Mesothelial cell of epicardium (in vitro differentiated cells): ENCODE data around the gene SCNN1G. TPM values are rescaled to one million over a fixed set of nuclear protein-coding genes. Genes with fewer than 3 reads are reported as not detected.

Source experiments
- DNase-seq, 2 experiments: peaks; one replicate each; pipeline ENCODE4 v3.0.0; 2021; ENCODE audit warnings: low spot score in 2 of 2; ENCODE audit not compliant: unreplicated experiment in 2 of 2
- H3K27ac Mint-ChIP-seq: 2 replicates; pipeline ENCODE4 v1.8.0; 2021; ENCODE audit warnings: mixed read lengths
- H3K27me3 Mint-ChIP-seq: 2 replicates; pipeline ENCODE4 v1.8.0; 2021; ENCODE audit warnings: low read depth, mixed read lengths
- H3K36me3 Mint-ChIP-seq: 2 replicates; pipeline ENCODE4 v1.8.0; 2021; ENCODE audit warnings: mixed read lengths
- H3K4me1 Mint-ChIP-seq: 2 replicates; pipeline ENCODE4 v1.8.0; 2021; ENCODE audit warnings: mixed read lengths
- H3K4me3 Mint-ChIP-seq: 2 replicates; pipeline ENCODE4 v1.8.0; 2021; ENCODE audit warnings: mild to moderate bottlenecking, moderate library complexity, mixed read lengths
- H3K9me3 Mint-ChIP-seq: 2 replicates; pipeline ENCODE4 v1.8.0; 2021; ENCODE audit warnings: mixed read lengths
- total RNA-seq: library from RNA; stranded (reverse); gene quantifications from 3 replicates; pipeline ENCODE4 v1.2.1, GENCODE V29; 2021
- TF ChIP-seq, protein P1 (sequence below): fragments of 200-600 bp; sonication (generic); IDR thresholded peaks from one replicate; pipeline ENCODE4 v1.5.0; 2021; ENCODE audit warnings: antibody characterized with exemption; ENCODE audit not compliant: unreplicated experiment

SCNN1G gene
- total RNA-seq, 1 donor from 2014 or later, result not detected

DNA sequence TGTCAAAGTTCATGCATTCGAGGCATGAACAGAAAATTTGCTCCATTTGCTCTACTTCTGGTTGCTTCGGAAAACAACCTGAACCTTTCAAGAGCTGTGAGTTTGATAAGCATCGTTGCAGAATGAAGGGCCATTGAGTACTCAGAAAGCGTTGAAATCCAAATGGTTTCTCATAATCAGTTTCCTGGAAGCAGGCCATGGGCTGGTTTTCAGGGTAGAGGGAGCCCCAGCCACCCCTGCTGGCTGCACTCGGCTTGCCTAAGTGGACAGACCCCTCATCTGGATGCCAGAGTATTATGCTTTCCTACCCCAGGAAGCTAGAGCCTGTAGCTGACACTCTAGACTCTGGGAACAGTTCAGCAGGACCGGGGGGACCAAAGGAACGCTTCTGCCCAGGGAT, 24.4 kb downstream of the SCNN1G start:
- Mint-ChIP-seq H3K27me3 (peaks cover 49% of the 10 kb centered on the region), H3K27ac (no peak overlapping the region), H3K9me3 (no peaks in the 10 kb centered on the region), H3K36me3 (no peaks in the 10 kb centered on the region), H3K4me3 (no peak overlapping the region), H3K4me1 (no peaks in the 10 kb centered on the region)
- DNase-seq, result no peak
- TF ChIP-seq, protein P1, sequence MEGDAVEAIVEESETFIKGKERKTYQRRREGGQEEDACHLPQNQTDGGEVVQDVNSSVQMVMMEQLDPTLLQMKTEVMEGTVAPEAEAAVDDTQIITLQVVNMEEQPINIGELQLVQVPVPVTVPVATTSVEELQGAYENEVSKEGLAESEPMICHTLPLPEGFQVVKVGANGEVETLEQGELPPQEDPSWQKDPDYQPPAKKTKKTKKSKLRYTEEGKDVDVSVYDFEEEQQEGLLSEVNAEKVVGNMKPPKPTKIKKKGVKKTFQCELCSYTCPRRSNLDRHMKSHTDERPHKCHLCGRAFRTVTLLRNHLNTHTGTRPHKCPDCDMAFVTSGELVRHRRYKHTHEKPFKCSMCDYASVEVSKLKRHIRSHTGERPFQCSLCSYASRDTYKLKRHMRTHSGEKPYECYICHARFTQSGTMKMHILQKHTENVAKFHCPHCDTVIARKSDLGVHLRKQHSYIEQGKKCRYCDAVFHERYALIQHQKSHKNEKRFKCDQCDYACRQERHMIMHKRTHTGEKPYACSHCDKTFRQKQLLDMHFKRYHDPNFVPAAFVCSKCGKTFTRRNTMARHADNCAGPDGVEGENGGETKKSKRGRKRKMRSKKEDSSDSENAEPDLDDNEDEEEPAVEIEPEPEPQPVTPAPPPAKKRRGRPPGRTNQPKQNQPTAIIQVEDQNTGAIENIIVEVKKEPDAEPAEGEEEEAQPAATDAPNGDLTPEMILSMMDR, result no peak

DNA sequence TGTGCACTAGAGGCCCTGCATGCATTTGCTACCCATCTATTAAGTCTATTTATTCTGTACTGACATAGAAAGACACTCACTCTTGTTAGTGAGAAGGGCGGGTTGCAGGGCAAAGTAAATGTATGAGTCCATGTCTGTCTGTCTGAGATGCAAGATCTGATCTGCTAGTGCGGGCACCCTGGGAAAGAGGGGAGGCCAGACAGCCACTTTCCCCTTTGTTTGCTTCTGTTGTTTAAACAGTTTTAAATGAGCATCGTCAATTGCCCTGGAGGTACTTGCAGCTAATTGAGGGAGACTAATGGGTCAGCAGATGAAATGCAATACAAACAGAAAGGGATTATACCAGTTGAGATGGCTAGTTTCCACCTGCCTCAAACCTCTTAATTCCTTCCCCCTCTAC, 24.9 kb downstream of the SCNN1G start:
- H3K27me3 Mint-ChIP-seq, result peaks cover 48% of the 10 kb centered on the region
- TF ChIP-seq, protein P1, result no peak
- H3K4me3 Mint-ChIP-seq, result no peak overlapping the region
- no peaks in the 10 kb centered on the region for H3K4me1 Mint-ChIP-seq
- DNase-seq, result no peak
- H3K27ac Mint-ChIP-seq, result no peak overlapping the region
- no peaks in the 10 kb centered on the region for H3K9me3 Mint-ChIP-seq
- no peaks in the 10 kb centered on the region for H3K36me3 Mint-ChIP-seq

DNA sequence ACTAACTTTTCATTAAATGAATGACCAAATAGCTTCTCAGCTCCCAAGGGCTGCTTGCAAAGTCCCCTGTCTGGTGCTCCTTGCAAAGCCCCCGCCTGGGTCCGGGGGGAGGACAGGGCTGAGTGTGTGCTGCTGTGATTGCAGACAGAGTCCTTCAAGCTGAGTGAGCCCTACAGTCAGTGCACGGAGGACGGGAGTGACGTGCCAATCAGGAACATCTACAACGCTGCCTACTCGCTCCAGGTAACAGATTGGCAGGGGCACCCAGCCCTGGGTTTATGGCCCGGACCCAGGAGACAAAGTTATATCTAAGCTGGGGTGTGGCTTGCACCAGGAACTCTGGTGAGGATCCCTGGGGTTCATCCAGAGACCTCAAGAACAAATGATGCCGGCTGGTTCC, 27.1 kb downstream of the SCNN1G start:
- peaks cover 44% of the 10 kb centered on the region for H3K27me3 Mint-ChIP-seq
- H3K4me1 Mint-ChIP-seq, result no peaks in the 10 kb centered on the region
- H3K36me3 Mint-ChIP-seq, result no peaks in the 10 kb centered on the region
- DNase-seq, result no peak
- H3K9me3 Mint-ChIP-seq, result no peaks in the 10 kb centered on the region
- TF ChIP-seq, protein P1, result no peak
- H3K4me3 Mint-ChIP-seq, result no peak overlapping the region
- no peak overlapping the region for H3K27ac Mint-ChIP-seq

DNA sequence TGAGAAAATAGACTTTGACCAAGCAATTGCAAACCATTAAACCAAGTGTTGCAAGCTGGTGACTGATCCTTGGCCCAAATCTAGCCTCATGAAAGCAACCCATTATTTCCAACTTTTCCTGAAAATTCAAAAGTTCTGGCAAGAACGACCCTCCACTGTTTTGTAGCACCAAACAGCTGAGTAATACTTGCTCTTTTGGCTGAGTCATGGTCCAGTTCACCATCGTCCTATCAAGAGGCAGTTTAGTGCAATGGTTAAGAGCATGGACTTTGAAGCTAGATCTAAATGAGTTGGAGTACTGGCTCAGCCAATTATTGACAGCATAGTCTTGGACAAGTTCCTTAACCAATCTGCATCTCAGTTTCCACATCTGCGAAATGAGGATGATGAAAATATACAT, 31.3 kb downstream of the SCNN1G start:
- Mint-ChIP-seq H3K27me3 (peaks cover 23% of the 10 kb centered on the region), H3K4me3 (no peak overlapping the region), H3K27ac (no peak overlapping the region), H3K36me3 (no peaks in the 10 kb centered on the region), H3K9me3 (no peaks in the 10 kb centered on the region), H3K4me1 (no peaks in the 10 kb centered on the region)
- TF ChIP-seq, protein P1, result no peak
- DNase-seq, result no peak

DNA sequence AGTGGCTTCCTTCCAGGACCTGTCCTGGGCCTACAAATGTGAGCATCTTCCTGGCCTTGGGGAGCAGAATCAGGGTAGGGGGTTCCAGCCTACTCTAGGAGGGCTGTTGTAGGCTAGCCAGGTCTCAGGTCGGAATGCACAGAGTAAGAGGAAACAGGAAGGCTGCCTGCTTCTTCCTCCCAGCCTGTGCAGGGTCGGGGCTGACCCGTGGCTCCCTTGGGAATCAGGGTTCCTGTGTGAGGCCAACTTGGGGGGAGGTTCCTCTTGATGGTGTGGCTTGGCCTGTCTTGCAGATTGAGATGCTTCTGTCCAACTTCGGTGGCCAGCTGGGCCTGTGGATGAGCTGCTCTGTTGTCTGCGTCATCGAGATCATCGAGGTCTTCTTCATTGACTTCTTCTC, 32.3 kb downstream of the SCNN1G start:
- DNase-seq, result no peak
- Mint-ChIP-seq H3K9me3 (no peaks in the 10 kb centered on the region), H3K4me3 (no peak overlapping the region), H3K36me3 (no peaks in the 10 kb centered on the region), H3K27me3 (peaks cover 20% of the 10 kb centered on the region), H3K27ac (no peak overlapping the region), H3K4me1 (no peaks in the 10 kb centered on the region)
- TF ChIP-seq, protein P1, result no peak

DNA sequence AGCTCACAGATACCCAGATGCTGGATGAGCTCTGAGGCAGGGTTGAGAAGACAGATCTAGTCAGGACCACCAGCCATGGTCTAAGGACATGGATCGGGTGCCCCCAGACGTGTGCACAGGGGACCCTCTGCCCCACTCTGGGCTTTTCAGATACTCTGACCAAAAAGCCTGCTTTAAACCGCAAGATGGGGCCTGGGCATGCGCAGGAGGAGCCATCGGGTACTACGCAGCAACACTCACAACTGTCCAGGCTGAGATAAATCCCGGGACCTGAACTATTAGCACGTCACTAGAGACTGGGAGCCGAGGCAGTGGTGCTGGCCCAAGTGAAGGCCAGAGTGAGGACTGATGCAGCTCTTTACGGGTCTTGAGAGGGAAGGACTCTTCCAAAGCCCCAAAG, 32.9 kb downstream of the SCNN1G start:
- peaks cover 23% of the 10 kb centered on the region for H3K27me3 Mint-ChIP-seq

More for the DNA sequence above, 32.9 kb downstream of the SCNN1G start:
- no peaks in the 10 kb centered on the region for H3K9me3 Mint-ChIP-seq
- H3K4me1 Mint-ChIP-seq, result no peaks in the 10 kb centered on the region
- H3K27ac Mint-ChIP-seq, result no peak overlapping the region
- H3K36me3 Mint-ChIP-seq, result no peaks in the 10 kb centered on the region
- no peak overlapping the region for H3K4me3 Mint-ChIP-seq
- DNase-seq, result no peak
- TF ChIP-seq, protein P1, result no peak
